ENCODE results near the gene IFI44.

The IFI44 gene

GRCh38 chr1:78676347-78676982, 26.8 kb downstream of the IFI44 start:
- Histone ChIP-seq H3K36me3 (ENCODE audit: control insufficient read depth, insufficient read depth, low read length) (no peaks in the 10 kb centered on the region), H3K27ac (ENCODE audit: low read depth, low read length, severe bottlenecking) (no peak overlapping the region), H3K4me1 (ENCODE audit: control insufficient read depth, insufficient read depth, low read length, poor library complexity, severe bottlenecking) (no peaks in the 10 kb centered on the region), H3K4me3 (ENCODE audit: extremely low read depth, insufficient read depth, low read length, poor library complexity, severe bottlenecking) (no peak overlapping the region), H3K9me3 (ENCODE audit: control insufficient read depth, low read length) (no peaks in the 10 kb centered on the region)
- no CpG with 5 or more reads among the region's 9 CpGs for WGBS, 2 experiments (ENCODE audit: insufficient coverage in 2 of 2)

- Histone ChIP-seq H3K4me3 (ENCODE audit: extremely low read depth, insufficient read depth, low read length, poor library complexity, severe bottlenecking) (no peak overlapping the region), H3K36me3 (ENCODE audit: control insufficient read depth, insufficient read depth, low read length) (no peaks in the 10 kb centered on the region), H3K27ac (ENCODE audit: low read depth, low read length, severe bottlenecking) (no peak overlapping the region), H3K9me3 (ENCODE audit: control insufficient read depth, low read length) (no peaks in the 10 kb centered on the region), H3K4me1 (ENCODE audit: control insufficient read depth, insufficient read depth, low read length, poor library complexity, severe bottlenecking) (no peaks in the 10 kb centered on the region)
- WGBS, 2 experiments (ENCODE audit: insufficient coverage in 2 of 2) = 70 to 79% methylated on average over 2 of the region's 3 CpGs
Observed at GRCh38 chr1:78676993-78677392, 27.4 kb downstream of the IFI44 start.

- Histone ChIP-seq H3K4me3 (ENCODE audit: extremely low read depth, insufficient read depth, low read length, poor library complexity, severe bottlenecking) (no peak overlapping the region), H3K36me3 (ENCODE audit: control insufficient read depth, insufficient read depth, low read length) (no peaks in the 10 kb centered on the region), H3K9me3 (ENCODE audit: control insufficient read depth, low read length) (no peaks in the 10 kb centered on the region), H3K4me1 (ENCODE audit: control insufficient read depth, insufficient read depth, low read length, poor library complexity, severe bottlenecking) (no peaks in the 10 kb centered on the region), H3K27ac (ENCODE audit: low read depth, low read length, severe bottlenecking) (no peak overlapping the region)
- 60% methylated on average over 1 of the region's 3 CpGs; no CpG with 5 or more reads in 1 of the 2 experiments for WGBS, 2 experiments (ENCODE audit: insufficient coverage in 2 of 2)
Observed at GRCh38 chr1:78677788-78678187, 28.2 kb downstream of the IFI44 start.

GRCh38 chr1:78678324-78678723, 28.7 kb downstream of the IFI44 start:
- Histone ChIP-seq H3K4me3 (ENCODE audit: extremely low read depth, insufficient read depth, low read length, poor library complexity, severe bottlenecking) (no peak overlapping the region), H3K9me3 (ENCODE audit: control insufficient read depth, low read length) (no peaks in the 10 kb centered on the region), H3K27ac (ENCODE audit: low read depth, low read length, severe bottlenecking) (no peak overlapping the region), H3K4me1 (ENCODE audit: control insufficient read depth, insufficient read depth, low read length, poor library complexity, severe bottlenecking) (no peaks in the 10 kb centered on the region), H3K36me3 (ENCODE audit: control insufficient read depth, insufficient read depth, low read length) (no peaks in the 10 kb centered on the region)

- Histone ChIP-seq H3K36me3 (ENCODE audit: control insufficient read depth, insufficient read depth, low read length) (no peaks in the 10 kb centered on the region), H3K9me3 (ENCODE audit: control insufficient read depth, low read length) (no peaks in the 10 kb centered on the region), H3K4me1 (ENCODE audit: control insufficient read depth, insufficient read depth, low read length, poor library complexity, severe bottlenecking) (no peaks in the 10 kb centered on the region), H3K4me3 (ENCODE audit: extremely low read depth, insufficient read depth, low read length, poor library complexity, severe bottlenecking) (no peak overlapping the region), H3K27ac (ENCODE audit: low read depth, low read length, severe bottlenecking) (no peak overlapping the region)
- WGBS, 2 experiments (ENCODE audit: insufficient coverage in 2 of 2) = 78% methylated on average over 1 of the region's 2 CpGs; no CpG with 5 or more reads in 1 of the 2 experiments
Observed at GRCh38 chr1:78681265-78681664, 31.6 kb downstream of the IFI44 start.

GRCh38 chr1:78682496-78682895, 32.9 kb downstream of the IFI44 start:
- Histone ChIP-seq H3K36me3 (ENCODE audit: control insufficient read depth, insufficient read depth, low read length) (no peaks in the 10 kb centered on the region), H3K4me1 (ENCODE audit: control insufficient read depth, insufficient read depth, low read length, poor library complexity, severe bottlenecking) (no peaks in the 10 kb centered on the region), H3K9me3 (ENCODE audit: control insufficient read depth, low read length) (no peaks in the 10 kb centered on the region), H3K27ac (ENCODE audit: low read depth, low read length, severe bottlenecking) (no peak overlapping the region), H3K4me3 (ENCODE audit: extremely low read depth, insufficient read depth, low read length, poor library complexity, severe bottlenecking) (no peak overlapping the region)
- WGBS, 2 experiments (ENCODE audit: insufficient coverage in 2 of 2) = 67 to 81% methylated on average over 3 of the region's 3 CpGs

GRCh38 chr1:78683079-78683478, 33.4 kb downstream of the IFI44 start:
- Histone ChIP-seq H3K4me1 (ENCODE audit: control insufficient read depth, insufficient read depth, low read length, poor library complexity, severe bottlenecking) (no peaks in the 10 kb centered on the region), H3K4me3 (ENCODE audit: extremely low read depth, insufficient read depth, low read length, poor library complexity, severe bottlenecking) (no peak overlapping the region), H3K9me3 (ENCODE audit: control insufficient read depth, low read length) (no peaks in the 10 kb centered on the region), H3K27ac (ENCODE audit: low read depth, low read length, severe bottlenecking) (no peak overlapping the region), H3K36me3 (ENCODE audit: control insufficient read depth, insufficient read depth, low read length) (no peaks in the 10 kb centered on the region)
- whole genome bisulfite sequencing, 2 experiments (ENCODE audit: insufficient coverage in 2 of 2) = no CpG with 5 or more reads among the region's 2 CpGs

- 100% methylated on average over 1 of the region's 1 CpG; no CpG with 5 or more reads in 1 of the 2 experiments for WGBS, 2 experiments (ENCODE audit: insufficient coverage in 2 of 2)
- H3K4me3 ChIP-seq (ENCODE audit: extremely low read depth, insufficient read depth, low read length, poor library complexity, severe bottlenecking) = no peak overlapping the region
- no peaks in the 10 kb centered on the region for H3K4me1 ChIP-seq (ENCODE audit: control insufficient read depth, insufficient read depth, low read length, poor library complexity, severe bottlenecking)
Observed at GRCh38 chr1:78687315-78687714, 37.7 kb downstream of the IFI44 start.

GRCh38 chr1:78687914-78688313, 38.3 kb downstream of the IFI44 start:
- no peaks in the 10 kb centered on the region for H3K4me1 ChIP-seq (ENCODE audit: control insufficient read depth, insufficient read depth, low read length, poor library complexity, severe bottlenecking)
- H3K4me3 ChIP-seq (ENCODE audit: extremely low read depth, insufficient read depth, low read length, poor library complexity, severe bottlenecking) = no peak overlapping the region
- H3K9me3 ChIP-seq (ENCODE audit: control insufficient read depth, low read length) = no peaks in the 10 kb centered on the region
- H3K36me3 ChIP-seq (ENCODE audit: control insufficient read depth, insufficient read depth, low read length) = no peaks in the 10 kb centered on the region
- WGBS, 2 experiments (ENCODE audit: insufficient coverage in 2 of 2) = 79% methylated on average over 2 of the region's 2 CpGs; no CpG with 5 or more reads in 1 of the 2 experiments
- H3K27ac ChIP-seq (ENCODE audit: low read depth, low read length, severe bottlenecking) = no peak overlapping the region

More at GRCh38 chr1:78687315-78687714, 37.7 kb downstream of the IFI44 start:
- Histone ChIP-seq H3K36me3 (ENCODE audit: control insufficient read depth, insufficient read depth, low read length) (no peaks in the 10 kb centered on the region), H3K27ac (ENCODE audit: low read depth, low read length, severe bottlenecking) (no peak overlapping the region), H3K9me3 (ENCODE audit: control insufficient read depth, low read length) (no peaks in the 10 kb centered on the region)

GRCh38 chr1:78688697-78689096, 39.1 kb downstream of the IFI44 start:
- Histone ChIP-seq H3K36me3 (ENCODE audit: control insufficient read depth, insufficient read depth, low read length) (no peaks in the 10 kb centered on the region), H3K9me3 (ENCODE audit: control insufficient read depth, low read length) (no peaks in the 10 kb centered on the region), H3K27ac (ENCODE audit: low read depth, low read length, severe bottlenecking) (no peak overlapping the region), H3K4me3 (ENCODE audit: extremely low read depth, insufficient read depth, low read length, poor library complexity, severe bottlenecking) (no peak overlapping the region), H3K4me1 (ENCODE audit: control insufficient read depth, insufficient read depth, low read length, poor library complexity, severe bottlenecking) (no peaks in the 10 kb centered on the region)

- Histone ChIP-seq H3K9me3 (ENCODE audit: control insufficient read depth, low read length) (no peaks in the 10 kb centered on the region), H3K36me3 (ENCODE audit: control insufficient read depth, insufficient read depth, low read length) (no peaks in the 10 kb centered on the region), H3K4me3 (ENCODE audit: extremely low read depth, insufficient read depth, low read length, poor library complexity, severe bottlenecking) (no peak overlapping the region), H3K27ac (ENCODE audit: low read depth, low read length, severe bottlenecking) (no peak overlapping the region), H3K4me1 (ENCODE audit: control insufficient read depth, insufficient read depth, low read length, poor library complexity, severe bottlenecking) (no peaks in the 10 kb centered on the region)
- WGBS, 2 experiments (ENCODE audit: insufficient coverage in 2 of 2) = 74 to 90% methylated on average over 3 of the region's 3 CpGs
Observed at GRCh38 chr1:78690516-78690915, 40.9 kb downstream of the IFI44 start.
